Measurements from ENCODE around the gene CEBPA.

DNA sequence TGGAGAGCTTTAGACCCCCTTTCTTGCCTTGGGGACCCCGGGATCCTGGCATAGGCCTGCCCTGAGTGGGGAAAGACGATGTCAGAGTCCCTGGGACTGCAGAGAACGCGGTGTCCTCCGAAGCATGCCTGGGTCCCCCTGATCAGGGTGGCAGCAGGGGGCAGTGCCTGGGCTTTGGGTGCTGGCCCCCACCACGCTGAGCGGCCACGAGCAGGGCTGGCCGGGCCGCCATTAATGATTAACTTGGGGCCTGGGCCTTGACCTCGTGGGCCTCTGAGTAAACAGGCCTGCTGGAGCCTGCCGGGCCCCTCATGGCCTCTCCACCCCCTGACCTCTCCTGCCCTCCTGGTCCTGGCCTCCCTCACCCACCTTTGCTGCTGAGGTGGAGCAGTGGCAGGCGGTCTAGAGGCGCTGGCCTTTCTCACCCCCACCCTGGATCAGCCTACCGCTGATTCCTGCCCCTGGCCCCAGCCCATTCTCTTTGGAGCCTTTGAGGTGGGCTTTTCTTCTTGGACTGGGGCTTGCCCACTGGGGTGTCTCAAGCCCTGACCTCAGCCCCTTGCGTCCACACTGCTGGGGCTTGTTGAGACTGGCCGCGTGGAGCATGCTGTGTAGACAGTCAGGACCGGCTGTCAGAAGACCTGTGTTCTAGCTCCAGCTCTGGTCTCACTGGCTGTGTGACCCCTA lies 26.3 kb downstream of the CEBPA start:
- TF ChIP-seq CTCF (IDR thresholded peaks at IDR 0.05; ENCODE audit: borderline replicate concordance, extremely low read depth, low read length, poor library complexity, severe bottlenecking) (no peak), EZH2 (IDR thresholded peaks at IDR 0.05; ENCODE audit: borderline replicate concordance, low read depth, low read length, severe bottlenecking) (no peak)
